H1 (cell line): ENCODE data around the gene GULP1. TPM values are rescaled to one million over a fixed set of nuclear protein-coding genes. Genes with fewer than 3 reads are reported as not detected.

Source experiments
- BCL11A ChIP-seq, 2 experiments: IDR thresholded peaks; one replicate each; pipeline ENCODE4 v1.6.1; 2011; ENCODE audit warnings: low read depth in 2 of 2, low read length in 2 of 2, mild to moderate bottlenecking in 2 of 2
- EZH2 ChIP-seq: fragments of 200-600 bp; sonication (generic); IDR thresholded peaks from 2 replicates; pipeline ENCODE4 v1.7.1; 2012; ENCODE audit warnings: low read depth, mild to moderate bottlenecking, moderate library complexity, low read length, inconsistent platforms; ENCODE audit not compliant: severe bottlenecking
- FOSL1 ChIP-seq: IDR thresholded peaks from 2 replicates; pipeline ENCODE4 v1.6.1; 2011; ENCODE audit warnings: mild to moderate bottlenecking, low read depth, low read length, moderate library complexity; ENCODE audit not compliant: insufficient read depth
- JUN ChIP-seq: IDR thresholded peaks from 2 replicates; pipeline ENCODE4 v1.6.1; 2011; ENCODE audit warnings: low read depth, mild to moderate bottlenecking, improper control_type of control experiment, low read length
- KDM5A ChIP-seq: fragments of 200-600 bp; IDR thresholded peaks from 2 replicates; pipeline ENCODE4 v1.7.1; 2012; ENCODE audit warnings: mild to moderate bottlenecking, low read length, inconsistent platforms, mixed read lengths
- POLR2A ChIP-seq, 2 experiments: IDR thresholded peaks; 1 replicate in 1 of 2; 2 replicates in 1 of 2; pipeline ENCODE4 v1.6.1; 2011; ENCODE audit warnings: low read depth in 2 of 2, low read length in 2 of 2, mild to moderate bottlenecking in 2 of 2; ENCODE audit errors: control extremely low read depth in 1 of 2
- POLR2AphosphoS5 ChIP-seq: IDR thresholded peaks from 2 replicates; pipeline ENCODE4 v1.6.1; 2011; ENCODE audit warnings: low read depth, low read length
- POU5F1 ChIP-seq: IDR thresholded peaks from 2 replicates; pipeline ENCODE4 v1.6.1; 2011; ENCODE audit warnings: low read depth, mild to moderate bottlenecking, low read length, moderate library complexity
- SIX5 ChIP-seq: IDR thresholded peaks from 2 replicates; pipeline ENCODE4 v1.6.1; 2011; ENCODE audit warnings: mild to moderate bottlenecking, low read depth, low read length
- SP4 ChIP-seq: IDR thresholded peaks from 2 replicates; pipeline ENCODE4 v1.6.1; 2012; ENCODE audit warnings: low read length, inconsistent platforms
- SRF ChIP-seq: IDR thresholded peaks from 2 replicates; pipeline ENCODE4 v1.6.1; 2011; ENCODE audit warnings: mild to moderate bottlenecking, low read depth, low read length, moderate library complexity
- polyA plus RNA-seq, 7 experiments: library from polyadenylated mRNA; depleted of rRNA in 3 of 7; stranded (reverse) in 5 of 7; unstranded in 2 of 7; fragments of >200 nt in 5 of 7; fragments of 200-250 nt in 2 of 7; gene quantifications; 1 replicate in 5 of 7; 2 replicates in 1 of 7; 4 replicates in 1 of 7; pipeline versions ENCODE4 v1.2.1 to v1.2.3, GENCODE V29; 2011 to 2013; ENCODE audit warnings: missing spikeins in 2 of 7, mixed read lengths in 2 of 7
- total RNA-seq: library from RNA; stranded (reverse); fragmentation: NEBNext Ultra II Directional; extraction: Animal tissue kit (Norgen Biotek cat#: 25700); gene quantifications from 2 replicates; pipeline ENCODE4 v1.2.1, GENCODE V29; 2021
- TF ChIP-seq, protein P1 (sequence below): fragments of 300-600 bp; sonication (generic); IDR thresholded peaks from 2 replicates; pipeline ENCODE4 v1.7.1; 2012; ENCODE audit warnings: low read length, moderate library complexity, mild to moderate bottlenecking, inconsistent platforms; ENCODE audit not compliant: insufficient replicate concordance

GULP1 gene
- total and polyA plus RNA-seq, 2 of the 8 experiments (the other 6 are each of a cell fraction or from before 2014, with no cell fraction given), result 69.7 to 139 TPM

DNA sequence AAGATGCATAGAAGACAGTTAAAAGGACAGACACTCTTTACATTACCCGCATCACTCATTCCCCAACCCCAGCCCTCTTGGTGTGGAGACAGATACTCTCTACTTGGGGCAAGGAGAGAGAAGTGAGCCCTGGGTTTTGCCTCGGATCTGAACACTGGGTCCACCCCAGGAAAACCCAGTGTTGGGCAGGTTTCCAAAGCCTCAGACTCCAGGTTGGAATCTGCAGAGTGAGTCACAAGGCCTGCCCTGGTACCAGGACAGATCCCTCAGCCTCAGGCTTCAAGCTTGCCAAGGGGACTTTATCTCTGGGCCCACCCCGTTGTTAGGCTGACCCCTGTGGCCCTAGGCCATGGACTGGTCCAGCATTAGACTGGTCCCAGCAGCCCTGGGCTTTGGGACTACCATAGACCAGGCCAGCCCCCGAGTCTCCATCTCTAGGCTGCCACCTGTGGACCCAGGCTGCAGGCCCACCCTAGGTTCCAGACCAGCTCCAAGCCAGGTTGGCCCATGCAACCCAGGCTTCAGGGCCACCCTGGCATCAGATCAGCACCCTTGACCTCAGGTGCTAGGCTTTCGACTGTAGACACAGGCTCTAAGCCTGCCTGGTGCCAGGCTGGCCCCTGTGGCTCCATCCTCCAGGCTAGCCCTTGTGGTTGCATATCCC is 112.8 kb downstream of the GULP1 start (continued):
- TF ChIP-seq, protein P1, sequence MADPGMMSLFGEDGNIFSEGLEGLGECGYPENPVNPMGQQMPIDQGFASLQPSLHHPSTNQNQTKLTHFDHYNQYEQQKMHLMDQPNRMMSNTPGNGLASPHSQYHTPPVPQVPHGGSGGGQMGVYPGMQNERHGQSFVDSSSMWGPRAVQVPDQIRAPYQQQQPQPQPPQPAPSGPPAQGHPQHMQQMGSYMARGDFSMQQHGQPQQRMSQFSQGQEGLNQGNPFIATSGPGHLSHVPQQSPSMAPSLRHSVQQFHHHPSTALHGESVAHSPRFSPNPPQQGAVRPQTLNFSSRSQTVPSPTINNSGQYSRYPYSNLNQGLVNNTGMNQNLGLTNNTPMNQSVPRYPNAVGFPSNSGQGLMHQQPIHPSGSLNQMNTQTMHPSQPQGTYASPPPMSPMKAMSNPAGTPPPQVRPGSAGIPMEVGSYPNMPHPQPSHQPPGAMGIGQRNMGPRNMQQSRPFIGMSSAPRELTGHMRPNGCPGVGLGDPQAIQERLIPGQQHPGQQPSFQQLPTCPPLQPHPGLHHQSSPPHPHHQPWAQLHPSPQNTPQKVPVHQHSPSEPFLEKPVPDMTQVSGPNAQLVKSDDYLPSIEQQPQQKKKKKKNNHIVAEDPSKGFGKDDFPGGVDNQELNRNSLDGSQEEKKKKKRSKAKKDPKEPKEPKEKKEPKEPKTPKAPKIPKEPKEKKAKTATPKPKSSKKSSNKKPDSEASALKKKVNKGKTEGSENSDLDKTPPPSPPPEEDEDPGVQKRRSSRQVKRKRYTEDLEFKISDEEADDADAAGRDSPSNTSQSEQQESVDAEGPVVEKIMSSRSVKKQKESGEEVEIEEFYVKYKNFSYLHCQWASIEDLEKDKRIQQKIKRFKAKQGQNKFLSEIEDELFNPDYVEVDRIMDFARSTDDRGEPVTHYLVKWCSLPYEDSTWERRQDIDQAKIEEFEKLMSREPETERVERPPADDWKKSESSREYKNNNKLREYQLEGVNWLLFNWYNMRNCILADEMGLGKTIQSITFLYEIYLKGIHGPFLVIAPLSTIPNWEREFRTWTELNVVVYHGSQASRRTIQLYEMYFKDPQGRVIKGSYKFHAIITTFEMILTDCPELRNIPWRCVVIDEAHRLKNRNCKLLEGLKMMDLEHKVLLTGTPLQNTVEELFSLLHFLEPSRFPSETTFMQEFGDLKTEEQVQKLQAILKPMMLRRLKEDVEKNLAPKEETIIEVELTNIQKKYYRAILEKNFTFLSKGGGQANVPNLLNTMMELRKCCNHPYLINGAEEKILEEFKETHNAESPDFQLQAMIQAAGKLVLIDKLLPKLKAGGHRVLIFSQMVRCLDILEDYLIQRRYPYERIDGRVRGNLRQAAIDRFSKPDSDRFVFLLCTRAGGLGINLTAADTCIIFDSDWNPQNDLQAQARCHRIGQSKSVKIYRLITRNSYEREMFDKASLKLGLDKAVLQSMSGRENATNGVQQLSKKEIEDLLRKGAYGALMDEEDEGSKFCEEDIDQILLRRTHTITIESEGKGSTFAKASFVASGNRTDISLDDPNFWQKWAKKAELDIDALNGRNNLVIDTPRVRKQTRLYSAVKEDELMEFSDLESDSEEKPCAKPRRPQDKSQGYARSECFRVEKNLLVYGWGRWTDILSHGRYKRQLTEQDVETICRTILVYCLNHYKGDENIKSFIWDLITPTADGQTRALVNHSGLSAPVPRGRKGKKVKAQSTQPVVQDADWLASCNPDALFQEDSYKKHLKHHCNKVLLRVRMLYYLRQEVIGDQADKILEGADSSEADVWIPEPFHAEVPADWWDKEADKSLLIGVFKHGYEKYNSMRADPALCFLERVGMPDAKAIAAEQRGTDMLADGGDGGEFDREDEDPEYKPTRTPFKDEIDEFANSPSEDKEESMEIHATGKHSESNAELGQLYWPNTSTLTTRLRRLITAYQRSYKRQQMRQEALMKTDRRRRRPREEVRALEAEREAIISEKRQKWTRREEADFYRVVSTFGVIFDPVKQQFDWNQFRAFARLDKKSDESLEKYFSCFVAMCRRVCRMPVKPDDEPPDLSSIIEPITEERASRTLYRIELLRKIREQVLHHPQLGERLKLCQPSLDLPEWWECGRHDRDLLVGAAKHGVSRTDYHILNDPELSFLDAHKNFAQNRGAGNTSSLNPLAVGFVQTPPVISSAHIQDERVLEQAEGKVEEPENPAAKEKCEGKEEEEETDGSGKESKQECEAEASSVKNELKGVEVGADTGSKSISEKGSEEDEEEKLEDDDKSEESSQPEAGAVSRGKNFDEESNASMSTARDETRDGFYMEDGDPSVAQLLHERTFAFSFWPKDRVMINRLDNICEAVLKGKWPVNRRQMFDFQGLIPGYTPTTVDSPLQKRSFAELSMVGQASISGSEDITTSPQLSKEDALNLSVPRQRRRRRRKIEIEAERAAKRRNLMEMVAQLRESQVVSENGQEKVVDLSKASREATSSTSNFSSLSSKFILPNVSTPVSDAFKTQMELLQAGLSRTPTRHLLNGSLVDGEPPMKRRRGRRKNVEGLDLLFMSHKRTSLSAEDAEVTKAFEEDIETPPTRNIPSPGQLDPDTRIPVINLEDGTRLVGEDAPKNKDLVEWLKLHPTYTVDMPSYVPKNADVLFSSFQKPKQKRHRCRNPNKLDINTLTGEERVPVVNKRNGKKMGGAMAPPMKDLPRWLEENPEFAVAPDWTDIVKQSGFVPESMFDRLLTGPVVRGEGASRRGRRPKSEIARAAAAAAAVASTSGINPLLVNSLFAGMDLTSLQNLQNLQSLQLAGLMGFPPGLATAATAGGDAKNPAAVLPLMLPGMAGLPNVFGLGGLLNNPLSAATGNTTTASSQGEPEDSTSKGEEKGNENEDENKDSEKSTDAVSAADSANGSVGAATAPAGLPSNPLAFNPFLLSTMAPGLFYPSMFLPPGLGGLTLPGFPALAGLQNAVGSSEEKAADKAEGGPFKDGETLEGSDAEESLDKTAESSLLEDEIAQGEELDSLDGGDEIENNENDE, result no peak
- TF ChIP-seq SIX5 (no peak), BCL11A (IDR thresholded peaks at IDR 0.05; ENCODE audit: low read depth in 2 of 2, low read length in 2 of 2) (no peak), POU5F1 (no peak), SP4 (no peak), EZH2 (no peak), JUN (no peak), KDM5A (no peak), POLR2A (IDR thresholded peaks at IDR 0.05; ENCODE audit: control extremely low read depth in 1 of 2, low read depth in 2 of 2, low read length in 2 of 2) (peak in 1 of 2 experiments; percentile 8; a peak in 1 of 3 replicates), FOSL1 (no peak), POLR2AphosphoS5 (peak; percentile 46), SRF (no peak)
